GM10266 (cell line): Measurements from ENCODE around the gene SLC6A1.

ENCODE experiments used
- DNase-seq: peaks from one replicate; pipeline ENCODE4 v3.0.0; 2012; ENCODE audit errors: extremely low spot score
- TF ChIP-seq, protein P1 (sequence below): IDR thresholded peaks from 2 replicates; pipeline ENCODE4 v1.5.1; 2012; ENCODE audit warnings: mild to moderate bottlenecking, low read depth; ENCODE audit not compliant: control insufficient read depth, insufficient read depth; ENCODE audit errors: missing control alignments

SLC6A1 gene

DNA sequence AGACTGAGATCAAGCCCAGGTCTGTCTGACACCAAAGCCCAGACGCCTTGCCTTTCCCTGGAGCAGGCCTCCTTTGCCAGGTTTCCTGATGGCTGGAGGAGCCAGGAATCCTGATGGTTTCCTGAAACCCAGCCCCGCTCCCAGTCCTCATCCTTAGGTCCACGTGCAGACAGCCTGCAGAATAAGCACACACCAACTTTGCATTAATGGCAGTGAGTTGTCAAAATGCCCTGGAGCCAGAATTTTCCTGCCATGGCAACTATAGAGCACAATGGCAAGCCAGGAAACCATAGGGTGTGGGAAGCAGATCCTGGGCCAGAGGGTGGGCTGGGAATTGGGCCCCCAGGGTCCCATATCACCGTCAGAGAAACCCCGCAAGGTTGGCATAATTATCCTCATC lies 94.3 kb downstream of the SLC6A1 start:
- TF ChIP-seq, protein P1, sequence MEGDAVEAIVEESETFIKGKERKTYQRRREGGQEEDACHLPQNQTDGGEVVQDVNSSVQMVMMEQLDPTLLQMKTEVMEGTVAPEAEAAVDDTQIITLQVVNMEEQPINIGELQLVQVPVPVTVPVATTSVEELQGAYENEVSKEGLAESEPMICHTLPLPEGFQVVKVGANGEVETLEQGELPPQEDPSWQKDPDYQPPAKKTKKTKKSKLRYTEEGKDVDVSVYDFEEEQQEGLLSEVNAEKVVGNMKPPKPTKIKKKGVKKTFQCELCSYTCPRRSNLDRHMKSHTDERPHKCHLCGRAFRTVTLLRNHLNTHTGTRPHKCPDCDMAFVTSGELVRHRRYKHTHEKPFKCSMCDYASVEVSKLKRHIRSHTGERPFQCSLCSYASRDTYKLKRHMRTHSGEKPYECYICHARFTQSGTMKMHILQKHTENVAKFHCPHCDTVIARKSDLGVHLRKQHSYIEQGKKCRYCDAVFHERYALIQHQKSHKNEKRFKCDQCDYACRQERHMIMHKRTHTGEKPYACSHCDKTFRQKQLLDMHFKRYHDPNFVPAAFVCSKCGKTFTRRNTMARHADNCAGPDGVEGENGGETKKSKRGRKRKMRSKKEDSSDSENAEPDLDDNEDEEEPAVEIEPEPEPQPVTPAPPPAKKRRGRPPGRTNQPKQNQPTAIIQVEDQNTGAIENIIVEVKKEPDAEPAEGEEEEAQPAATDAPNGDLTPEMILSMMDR: no peak
- no peak for DNase-seq

DNA sequence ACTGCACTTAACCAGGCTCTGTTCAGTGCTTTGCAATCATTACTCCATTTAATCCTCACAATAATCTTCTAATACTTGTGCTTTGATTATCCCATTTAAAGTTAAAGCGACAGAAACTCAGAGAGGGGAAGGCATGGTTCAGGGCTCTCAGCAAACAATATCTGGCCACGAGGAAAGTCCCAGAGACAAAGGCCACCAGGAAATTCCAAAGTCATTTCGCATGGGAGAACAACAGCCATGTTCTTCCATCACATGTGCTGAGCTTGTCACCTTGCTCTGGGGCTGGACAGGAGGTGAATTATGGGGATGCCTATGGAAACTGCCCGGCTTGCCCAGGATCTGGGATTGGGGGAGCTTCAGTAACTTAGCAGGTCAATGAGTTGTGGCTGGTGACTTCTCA lies 95.5 kb downstream of the SLC6A1 start:
- TF ChIP-seq, protein P1: no peak
- DNase-seq: no peak

DNA sequence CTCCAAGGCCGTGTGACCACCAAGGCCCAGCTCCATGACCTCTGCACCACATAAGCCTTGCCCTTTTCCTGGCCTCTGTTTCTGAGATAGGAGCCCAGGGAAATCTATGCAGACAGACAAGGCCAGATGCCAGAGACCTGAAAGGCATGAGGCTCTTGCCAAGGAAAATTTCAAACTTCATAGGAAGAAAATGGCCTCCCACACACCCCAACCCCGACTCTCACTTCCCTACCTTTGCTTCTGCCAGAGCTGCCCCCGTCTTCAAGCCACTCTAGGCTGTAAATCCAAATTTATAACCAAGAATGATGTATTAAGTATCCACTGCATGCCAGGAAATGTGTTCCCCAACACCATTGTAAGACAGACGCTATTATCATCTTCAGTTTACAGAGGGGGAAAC lies 96.3 kb downstream of the SLC6A1 start:
- TF ChIP-seq, protein P1: no peak
- no peak for DNase-seq
